Ureter (tissue), 1 donor: Measurements from ENCODE around the gene ADD1. TPM values are rescaled to one million over a fixed set of nuclear protein-coding genes. Genes with fewer than 3 reads are reported as not detected.
"Not testable (repeated sequence)": the region's sequence is repeated elsewhere in the genome, so short reads cannot be mapped to it uniquely, and the experiment has no call there.

Experiments
- DNase-seq: peaks from one replicate; pipeline ENCODE4 v3.0.0-alpha.2; 2020; ENCODE audit warnings: low spot score
- total RNA-seq: library from RNA; stranded (reverse); gene quantifications from one replicate; pipeline ENCODE4 v1.2.4, GENCODE V29; 2023
- donor health status: DM: yes; HTN: yes; CAD: no.

Gene ADD1
- total RNA-seq, 1 donor from 2014 or later, result 416 TPM

GRCh38 chr4:2934077-2934812 lies 90.6 kb downstream of the ADD1 start:
- DNase-seq, result peak; percentile 75

DNA sequence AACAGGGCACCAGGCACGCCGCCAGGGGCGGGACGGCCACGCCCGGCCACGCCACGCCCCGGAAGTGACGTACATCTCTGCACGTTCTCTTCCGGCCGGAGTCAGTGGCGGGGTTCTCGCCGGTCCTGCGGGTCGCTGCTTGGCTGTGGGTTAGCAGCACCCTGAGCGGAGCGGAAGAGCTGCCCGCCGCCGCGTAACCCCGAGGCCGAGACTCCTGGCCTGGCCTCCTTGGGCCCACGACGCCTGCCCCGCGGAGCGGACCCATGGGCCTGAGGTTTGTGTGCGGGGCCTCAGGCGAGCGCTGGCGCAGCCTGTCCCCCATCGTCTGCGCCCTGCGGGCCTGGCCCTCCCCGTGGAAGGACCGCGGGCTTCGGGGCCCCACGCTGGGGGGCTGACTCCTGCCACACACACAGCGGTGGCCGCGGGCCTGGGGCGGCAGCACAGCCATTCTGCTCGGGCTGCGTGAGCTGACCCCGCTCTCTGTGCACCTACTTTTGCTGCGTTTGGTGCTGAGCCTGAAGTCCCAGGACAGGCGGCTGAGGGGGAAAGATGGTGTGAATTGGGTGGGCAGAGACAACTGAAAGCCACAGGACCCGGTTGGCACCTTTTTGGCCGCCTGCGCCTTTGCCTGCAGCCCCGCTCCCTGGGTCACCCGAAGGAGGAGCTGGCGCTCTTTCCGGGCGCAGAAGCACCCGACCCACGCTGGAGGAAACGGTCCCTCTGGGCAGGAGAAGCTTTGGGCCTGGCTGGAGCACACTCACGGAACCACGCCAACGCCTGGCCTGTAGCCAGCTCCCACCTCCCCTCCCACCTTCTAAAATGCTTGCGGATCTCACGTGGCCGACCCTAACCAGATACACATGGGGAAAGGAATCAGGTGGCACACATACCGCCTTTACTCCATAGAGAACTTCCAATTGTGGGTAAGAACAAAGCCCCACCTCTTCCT lies 91.4 kb downstream of the ADD1 start:
- peak; percentile 97 for DNase-seq

GRCh38 chr4:2935762-2936743 lies 92.4 kb downstream of the ADD1 start:
- DNase-seq, result peak; percentile 50

DNA sequence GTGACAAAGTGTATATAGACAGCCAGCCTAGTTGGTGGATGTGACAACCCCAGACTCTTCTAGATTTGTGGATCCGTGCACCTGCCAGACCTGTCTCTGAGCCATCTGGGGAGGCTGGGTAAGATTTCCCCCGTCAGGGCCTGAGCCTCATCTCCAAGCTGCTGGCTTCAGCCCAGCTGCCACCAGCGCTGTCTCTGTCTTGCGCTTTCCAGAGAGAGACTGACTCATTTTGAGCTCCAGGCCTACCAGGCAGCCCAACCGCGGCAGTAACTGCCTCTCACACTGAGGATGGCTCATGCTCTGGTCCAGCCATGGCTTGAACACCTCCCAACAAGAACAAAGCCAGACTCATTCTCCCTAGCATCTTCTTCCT lies 93.1 kb downstream of the ADD1 start:
- peak; percentile 54 for DNase-seq

GRCh38 chr4:2937146-2937857 lies 93.7 kb downstream of the ADD1 start:
- peak; percentile 88 for DNase-seq

- peak; percentile 41 for DNase-seq
These were observed 94.3 kb downstream of the ADD1 start for GRCh38 chr4:2937986-2938385.

DNA sequence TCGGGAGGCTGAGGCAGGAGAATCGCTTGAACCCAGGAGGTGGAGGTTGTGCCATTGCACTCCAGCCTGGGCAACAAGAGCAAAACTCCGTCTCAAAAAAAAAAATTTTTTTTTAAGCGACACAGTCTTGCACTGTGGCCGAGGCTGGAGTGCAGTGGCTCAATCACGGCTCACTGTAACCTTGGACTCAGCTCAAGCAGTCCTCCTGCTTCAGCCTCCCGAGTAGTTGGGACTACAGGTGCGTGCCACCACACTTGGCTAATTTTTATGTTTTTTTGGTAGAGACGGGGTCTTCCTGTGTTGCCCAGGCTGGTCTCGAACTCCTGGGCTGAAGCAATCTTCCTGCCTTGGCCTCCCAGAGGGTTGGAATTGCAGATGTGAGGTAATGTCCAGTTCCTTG lies 94.8 kb downstream of the ADD1 start:
- not testable (repeated sequence) for DNase-seq

- no peak for DNase-seq
These were observed 95.3 kb downstream of the ADD1 start for GRCh38 chr4:2938906-2939305.

GRCh38 chr4:2939383-2940243 lies 96.0 kb downstream of the ADD1 start:
- DNase-seq, result peak; percentile 40

DNA sequence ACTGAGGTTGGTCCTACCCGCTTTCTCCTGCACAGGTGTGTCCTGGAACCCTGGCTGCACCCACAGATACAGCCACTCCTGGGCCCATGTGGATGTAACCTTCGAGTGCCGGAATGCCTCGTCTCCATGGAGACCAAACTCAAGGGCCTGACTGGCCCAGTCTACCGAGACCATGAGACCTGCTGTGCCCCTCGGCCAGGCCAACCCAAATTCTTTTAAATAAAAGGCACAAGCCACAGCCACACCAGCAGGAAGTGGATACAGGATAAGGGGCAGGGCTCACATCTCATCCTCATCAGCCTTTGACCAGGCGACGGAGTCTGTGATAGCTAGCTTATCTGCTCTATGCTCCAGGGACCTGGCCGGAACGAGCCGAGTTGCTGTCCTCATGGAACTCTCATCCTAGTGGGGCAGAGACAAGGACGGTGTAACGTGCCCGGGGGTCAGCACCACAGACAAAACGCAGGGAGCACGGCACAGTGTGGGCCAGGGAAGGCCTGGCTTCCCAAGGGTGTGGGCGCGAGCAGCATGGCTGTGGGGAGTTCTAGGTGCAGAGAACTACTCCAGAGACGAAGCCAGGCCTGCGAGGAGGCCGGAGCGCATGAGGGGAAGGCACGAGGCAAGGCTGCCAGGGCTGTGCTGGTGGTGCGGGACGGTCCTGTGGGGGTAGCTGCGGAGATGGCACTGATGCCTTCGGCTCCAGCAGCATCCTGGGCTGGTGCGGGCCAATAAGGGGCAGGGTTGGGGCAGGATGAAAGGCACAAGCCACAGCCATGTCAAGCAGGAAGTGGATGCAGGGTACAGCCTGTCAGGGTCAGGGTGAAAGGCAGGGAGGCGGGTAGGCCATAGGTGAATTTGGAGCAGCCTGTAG lies 96.9 kb downstream of the ADD1 start:
- DNase-seq, result peak; percentile 37

DNA sequence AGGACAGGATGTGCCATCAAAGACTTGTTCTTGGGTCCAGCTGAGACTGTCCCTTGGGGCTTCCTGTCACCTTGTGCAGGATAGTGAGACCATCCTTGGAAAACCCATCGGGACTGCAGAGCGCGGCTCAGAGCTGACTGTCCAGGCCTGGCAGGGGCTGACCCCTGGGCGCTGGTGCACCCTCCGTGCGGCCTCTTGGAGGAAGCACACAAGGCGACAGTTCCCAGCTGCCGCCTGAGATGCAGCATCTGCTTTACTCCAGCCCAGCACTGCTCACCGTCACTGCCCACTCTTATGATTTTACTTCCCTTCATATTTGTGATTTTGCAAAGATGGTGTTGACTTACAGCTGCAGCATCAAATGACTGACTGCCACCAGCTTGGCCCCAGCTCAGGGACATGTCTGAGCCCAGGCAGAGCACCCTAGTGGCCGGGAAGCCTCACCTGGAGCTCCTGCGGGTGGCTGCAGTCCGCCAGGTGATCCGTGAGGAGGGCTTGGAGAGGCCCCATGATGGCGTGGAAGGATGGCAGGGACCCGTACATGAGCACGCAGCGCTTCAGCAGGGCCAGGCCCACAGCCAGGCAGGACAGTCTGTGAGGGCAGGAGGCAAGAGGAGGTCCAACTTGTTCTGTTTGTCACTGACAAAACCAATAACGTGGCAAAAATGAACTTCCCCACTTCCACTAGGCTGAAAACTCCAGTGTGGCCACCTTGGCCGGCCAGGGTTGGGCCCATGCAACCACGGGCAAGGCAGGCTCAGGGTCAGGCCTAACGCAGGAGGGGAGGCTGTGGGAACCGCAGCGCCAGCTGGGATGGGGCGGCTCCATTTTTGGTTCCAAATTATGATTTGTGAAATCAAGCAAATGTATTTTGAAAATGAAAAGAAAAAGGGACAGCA lies 97.7 kb downstream of the ADD1 start:
- DNase-seq, result no peak

DNA sequence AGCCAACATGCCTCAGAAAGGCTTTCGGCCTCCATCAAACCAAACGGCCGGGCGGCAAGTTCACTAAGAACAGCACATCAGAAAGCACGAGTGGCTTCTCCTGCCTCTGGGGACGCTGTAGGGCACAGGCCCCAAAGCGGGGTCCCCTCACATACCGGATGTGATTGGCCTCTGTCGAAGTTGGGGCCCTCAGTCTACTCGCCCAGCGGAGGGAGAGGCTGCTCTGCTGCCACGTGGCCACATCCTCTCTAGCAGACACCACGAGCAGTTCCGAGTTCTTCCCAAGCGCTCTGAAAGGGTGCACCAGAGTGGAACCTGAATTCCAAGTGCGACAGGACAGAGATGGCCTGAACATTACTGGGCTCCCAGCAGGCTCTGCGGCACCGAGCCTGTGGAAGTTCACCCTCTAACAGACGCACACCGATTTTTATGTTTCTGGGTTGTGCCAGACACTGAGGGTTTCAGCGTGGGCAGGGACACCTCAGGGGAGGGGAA lies 98.4 kb downstream of the ADD1 start:
- DNase-seq, result no peak

DNA sequence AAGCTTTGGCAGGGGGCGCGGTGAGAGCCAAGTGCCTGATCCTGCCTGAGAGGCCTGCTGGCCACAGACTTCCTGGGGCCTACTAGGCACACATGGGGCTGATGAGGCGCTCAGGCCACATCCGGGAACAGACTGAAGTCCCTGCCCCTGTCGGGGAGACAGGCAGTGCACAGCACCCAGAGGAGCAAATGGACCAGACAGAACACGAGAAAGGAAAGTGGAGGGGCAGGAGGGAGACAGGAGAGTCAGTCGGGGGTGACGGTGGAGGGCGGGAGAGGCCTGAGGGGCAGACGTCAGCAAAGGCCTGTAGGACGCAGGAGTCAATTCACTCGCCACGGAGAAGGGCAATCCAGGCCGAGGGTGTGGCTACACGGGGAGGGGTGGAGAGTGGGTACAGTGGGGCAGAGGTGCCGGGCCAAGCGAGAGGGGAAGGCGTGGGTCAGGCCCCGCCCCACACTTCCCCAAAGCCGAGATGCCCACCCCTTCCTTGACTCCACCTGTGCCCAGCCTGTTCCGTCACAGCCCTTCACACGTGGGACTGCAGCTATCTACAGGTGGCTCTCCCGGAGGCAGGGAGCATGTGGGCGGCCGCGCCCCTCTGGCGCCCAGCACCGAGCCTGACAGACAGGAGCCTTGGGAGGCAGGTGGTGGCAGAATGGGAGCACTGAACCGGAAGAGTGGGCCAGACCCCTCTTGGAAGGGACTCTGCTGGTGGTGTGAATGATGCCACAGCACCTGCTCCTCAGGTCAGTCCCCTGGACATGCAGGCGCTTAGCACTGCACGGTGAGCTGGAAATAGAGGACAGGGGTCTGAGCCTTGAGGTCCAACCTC lies 99.1 kb downstream of the ADD1 start:
- DNase-seq, result peak; percentile 77

- DNase-seq, result peak; percentile 37
These were observed 99.9 kb downstream of the ADD1 start for GRCh38 chr4:2943364-2944090.

DNA sequence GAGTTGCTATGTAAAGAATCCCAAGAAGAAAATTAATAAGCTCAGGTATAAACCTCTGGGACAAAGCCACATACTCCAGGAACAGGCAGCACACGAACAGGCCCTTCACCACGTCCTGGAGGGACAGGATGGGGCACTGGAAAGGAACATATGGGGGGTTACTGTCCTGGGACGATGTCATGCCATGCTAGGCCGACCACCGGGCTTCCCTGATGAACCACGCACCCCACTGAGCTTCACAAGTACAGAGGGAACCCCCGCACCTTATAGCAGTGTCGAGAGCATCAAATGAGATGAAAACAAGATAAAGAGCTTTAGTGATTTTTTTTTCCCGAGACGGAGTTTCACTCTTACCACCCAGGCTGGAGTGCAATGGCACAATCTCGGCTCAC lies 100.4 kb downstream of the ADD1 start:
- peak; percentile 39 for DNase-seq
